ENCODE data around the gene LZTS2.

Gene LZTS2

DNA sequence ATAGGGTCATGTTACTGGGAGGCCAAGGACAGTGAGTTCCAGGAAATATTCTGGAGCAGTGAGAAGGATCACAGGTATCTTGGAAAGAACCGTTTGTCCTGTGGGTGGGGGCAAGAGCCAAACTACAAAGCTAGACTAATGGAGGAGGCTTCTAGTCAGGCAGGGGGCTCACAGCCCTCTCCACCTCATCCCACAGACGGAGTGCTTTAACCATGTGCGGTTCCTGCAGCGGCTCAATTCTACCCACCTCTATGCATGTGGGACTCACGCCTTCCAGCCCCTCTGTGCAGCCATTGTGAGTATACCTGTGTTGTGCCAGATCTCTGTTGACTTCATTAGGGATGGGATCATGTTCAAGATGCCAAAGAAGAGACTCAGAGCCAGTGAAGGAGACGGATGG lies 22.2 kb upstream of the LZTS2 start (continued):
- TF ChIP-seq ZNF354C (tag by site-specific recombination; IDR thresholded peaks at IDR 0.05; ENCODE audit: borderline replicate concordance, low read depth) (no peak), ZNF221 (tag by site-specific recombination; IDR thresholded peaks at IDR 0.05; ENCODE audit: borderline replicate concordance) (no peak)

DNA sequence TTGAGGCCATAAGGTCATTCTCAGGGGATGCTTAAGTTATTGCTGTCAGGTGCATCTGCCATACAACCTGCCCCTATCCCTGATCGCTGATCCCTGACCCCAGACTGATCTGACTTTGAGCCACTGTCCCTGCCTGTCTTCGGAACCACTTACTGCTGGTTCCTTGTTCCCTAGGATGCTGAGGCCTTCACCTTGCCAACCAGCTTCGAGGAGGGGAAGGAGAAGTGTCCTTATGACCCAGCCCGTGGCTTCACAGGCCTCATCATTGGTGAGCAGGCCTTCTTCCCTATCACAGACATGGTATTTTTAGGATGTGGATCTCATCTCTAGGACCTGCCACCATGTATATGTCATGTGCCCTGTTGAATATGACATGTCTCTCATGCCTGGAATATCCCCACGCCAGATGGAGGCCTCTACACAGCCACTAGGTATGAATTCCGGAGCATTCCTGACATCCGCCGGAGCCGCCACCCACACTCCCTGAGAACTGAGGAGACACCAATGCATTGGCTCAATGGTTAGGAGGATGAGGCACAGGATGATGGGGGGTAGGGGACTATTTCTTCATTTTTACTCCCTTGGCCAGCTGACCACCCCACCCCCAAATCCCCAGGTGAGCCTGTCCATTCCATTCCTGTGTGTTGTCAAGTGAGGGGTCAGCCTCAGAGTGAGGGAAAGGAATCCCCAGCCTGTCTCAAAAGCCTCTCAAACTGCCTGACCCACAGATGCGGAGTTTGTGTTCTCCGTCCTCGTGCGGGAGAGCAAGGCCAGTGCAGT lies 21.3 kb upstream of the LZTS2 start:
- H3K36me3 ChIP-seq (ENCODE audit: control insufficient read depth in 2 of 2, insufficient read depth in 1 of 2, low read length in 2 of 2): peaks cover 8 to 55% of the 10 kb centered on the region in 2 experiments
- H3K4me1 ChIP-seq (ENCODE audit: control insufficient read depth, insufficient read depth, low read length): no peaks in the 10 kb centered on the region
- ChIA-PET CTCF (interaction anchor here (0.6 kb wide), 1 partner anchor 34 kb away, joined by 3 read pairs; no protein-coding TSS in a partner anchor), POLR2A (no interaction called here)
- no peak overlapping the region for H3K27ac ChIP-seq (ENCODE audit: extremely low read depth, low read depth, low read length)
- no peak overlapping the region for H3K4me3 ChIP-seq (ENCODE audit: low read depth, low read length)
- H3K9me3 ChIP-seq (ENCODE audit: control insufficient read depth, insufficient read depth, low read depth, low read length): no peaks in the 10 kb centered on the region
- TF ChIP-seq TRIM28 (IDR thresholded peaks at IDR 0.05; ENCODE audit: borderline replicate concordance, low read length): no peak
- TF ChIP-seq, protein P1, sequence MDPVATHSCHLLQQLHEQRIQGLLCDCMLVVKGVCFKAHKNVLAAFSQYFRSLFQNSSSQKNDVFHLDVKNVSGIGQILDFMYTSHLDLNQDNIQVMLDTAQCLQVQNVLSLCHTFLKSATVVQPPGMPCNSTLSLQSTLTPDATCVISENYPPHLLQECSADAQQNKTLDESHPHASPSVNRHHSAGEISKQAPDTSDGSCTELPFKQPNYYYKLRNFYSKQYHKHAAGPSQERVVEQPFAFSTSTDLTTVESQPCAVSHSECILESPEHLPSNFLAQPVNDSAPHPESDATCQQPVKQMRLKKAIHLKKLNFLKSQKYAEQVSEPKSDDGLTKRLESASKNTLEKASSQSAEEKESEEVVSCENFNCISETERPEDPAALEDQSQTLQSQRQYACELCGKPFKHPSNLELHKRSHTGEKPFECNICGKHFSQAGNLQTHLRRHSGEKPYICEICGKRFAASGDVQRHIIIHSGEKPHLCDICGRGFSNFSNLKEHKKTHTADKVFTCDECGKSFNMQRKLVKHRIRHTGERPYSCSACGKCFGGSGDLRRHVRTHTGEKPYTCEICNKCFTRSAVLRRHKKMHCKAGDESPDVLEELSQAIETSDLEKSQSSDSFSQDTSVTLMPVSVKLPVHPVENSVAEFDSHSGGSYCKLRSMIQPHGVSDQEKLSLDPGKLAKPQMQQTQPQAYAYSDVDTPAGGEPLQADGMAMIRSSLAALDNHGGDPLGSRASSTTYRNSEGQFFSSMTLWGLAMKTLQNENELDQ (tag by site-specific recombination; IDR thresholded peaks at IDR 0.05; ENCODE audit: low read depth): no peak
- no peak for TF ChIP-seq ZNF707 (tag by site-specific recombination; IDR thresholded peaks at IDR 0.05)
- TF ChIP-seq ZNF561 (tag by site-specific recombination; IDR thresholded peaks at IDR 0.05; ENCODE audit: borderline replicate concordance): no peak
- TF ChIP-seq, protein P2, sequence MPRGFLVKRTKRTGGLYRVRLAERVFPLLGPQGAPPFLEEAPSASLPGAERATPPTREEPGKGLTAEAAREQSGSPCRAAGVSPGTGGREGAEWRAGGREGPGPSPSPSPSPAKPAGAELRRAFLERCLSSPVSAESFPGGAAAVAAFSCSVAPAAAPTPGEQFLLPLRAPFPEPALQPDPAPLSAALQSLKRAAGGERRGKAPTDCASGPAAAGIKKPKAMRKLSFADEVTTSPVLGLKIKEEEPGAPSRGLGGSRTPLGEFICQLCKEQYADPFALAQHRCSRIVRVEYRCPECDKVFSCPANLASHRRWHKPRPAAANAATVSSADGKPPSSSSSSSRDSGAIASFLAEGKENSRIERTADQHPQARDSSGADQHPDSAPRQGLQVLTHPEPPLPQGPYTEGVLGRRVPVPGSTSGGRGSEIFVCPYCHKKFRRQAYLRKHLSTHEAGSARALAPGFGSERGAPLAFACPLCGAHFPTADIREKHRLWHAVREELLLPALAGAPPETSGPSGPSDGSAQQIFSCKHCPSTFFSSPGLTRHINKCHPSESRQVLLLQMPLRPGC (tag by site-specific recombination; IDR thresholded peaks at IDR 0.05): no peak
- no peak for TF ChIP-seq ZFP69B (tag by site-specific recombination; IDR thresholded peaks at IDR 0.05)
- TF ChIP-seq ZFP37 (tag by site-specific recombination; IDR thresholded peaks at IDR 0.05): no peak

DNA sequence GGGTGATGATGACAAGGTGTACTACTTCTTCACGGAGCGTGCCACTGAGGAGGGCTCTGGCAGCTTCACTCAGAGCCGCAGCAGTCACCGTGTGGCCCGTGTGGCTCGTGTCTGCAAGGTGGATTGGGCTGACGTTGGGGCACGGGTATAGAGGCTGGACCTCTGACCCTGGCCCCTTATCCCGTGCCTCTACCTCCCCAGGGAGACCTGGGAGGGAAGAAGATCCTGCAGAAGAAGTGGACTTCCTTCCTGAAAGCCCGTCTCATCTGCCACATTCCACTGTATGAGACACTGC lies 20.8 kb upstream of the LZTS2 start:
- Histone ChIP-seq H3K27ac (ENCODE audit: extremely low read depth, low read depth, low read length) (no peak overlapping the region), H3K4me3 (ENCODE audit: low read depth, low read length) (no peak overlapping the region), H3K36me3 (ENCODE audit: control insufficient read depth in 2 of 2, insufficient read depth in 1 of 2, low read length in 2 of 2) (peaks cover 8 to 58% of the 10 kb centered on the region in 2 experiments), H3K9me3 (ENCODE audit: control insufficient read depth, insufficient read depth, low read depth, low read length) (no peaks in the 10 kb centered on the region), H3K4me1 (ENCODE audit: control insufficient read depth, insufficient read depth, low read length) (no peaks in the 10 kb centered on the region)
- POLR2A ChIA-PET: no interaction called here
- CTCF ChIA-PET: interaction anchor here (0.6 kb wide), 1 partner anchor 33 kb away, joined by 3 read pairs; no protein-coding TSS in a partner anchor
- no peak for TF ChIP-seq SP3 (tag by site-specific recombination; IDR thresholded peaks at IDR 0.05)
- no peak for TF ChIP-seq ZNF324 (tag by site-specific recombination; IDR thresholded peaks at IDR 0.05)
- no peak for TF ChIP-seq KLF16 (tag by site-specific recombination; IDR thresholded peaks at IDR 0.05)
- TF ChIP-seq ZNF302 (tag by site-specific recombination; IDR thresholded peaks at IDR 0.05; ENCODE audit: low read depth): no peak
- TF ChIP-seq, protein P1 (tag by site-specific recombination; IDR thresholded peaks at IDR 0.05; ENCODE audit: low read depth): no peak
- TF ChIP-seq, protein P3, sequence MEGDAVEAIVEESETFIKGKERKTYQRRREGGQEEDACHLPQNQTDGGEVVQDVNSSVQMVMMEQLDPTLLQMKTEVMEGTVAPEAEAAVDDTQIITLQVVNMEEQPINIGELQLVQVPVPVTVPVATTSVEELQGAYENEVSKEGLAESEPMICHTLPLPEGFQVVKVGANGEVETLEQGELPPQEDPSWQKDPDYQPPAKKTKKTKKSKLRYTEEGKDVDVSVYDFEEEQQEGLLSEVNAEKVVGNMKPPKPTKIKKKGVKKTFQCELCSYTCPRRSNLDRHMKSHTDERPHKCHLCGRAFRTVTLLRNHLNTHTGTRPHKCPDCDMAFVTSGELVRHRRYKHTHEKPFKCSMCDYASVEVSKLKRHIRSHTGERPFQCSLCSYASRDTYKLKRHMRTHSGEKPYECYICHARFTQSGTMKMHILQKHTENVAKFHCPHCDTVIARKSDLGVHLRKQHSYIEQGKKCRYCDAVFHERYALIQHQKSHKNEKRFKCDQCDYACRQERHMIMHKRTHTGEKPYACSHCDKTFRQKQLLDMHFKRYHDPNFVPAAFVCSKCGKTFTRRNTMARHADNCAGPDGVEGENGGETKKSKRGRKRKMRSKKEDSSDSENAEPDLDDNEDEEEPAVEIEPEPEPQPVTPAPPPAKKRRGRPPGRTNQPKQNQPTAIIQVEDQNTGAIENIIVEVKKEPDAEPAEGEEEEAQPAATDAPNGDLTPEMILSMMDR (tag by site-specific recombination; IDR thresholded peaks at IDR 0.05): no peak
- no peak for TF ChIP-seq ZNF214 (tag by site-specific recombination; IDR thresholded peaks at IDR 0.05; ENCODE audit: borderline replicate concordance)
- no peak for TF ChIP-seq ZNF202 (tag by site-specific recombination; IDR thresholded peaks at IDR 0.05; ENCODE audit: borderline replicate concordance)
- no peak for TF ChIP-seq ZNF423 (tag by site-specific recombination; IDR thresholded peaks at IDR 0.05)
- no peak for TF ChIP-seq ZFP3 (tag by site-specific recombination; IDR thresholded peaks at IDR 0.05; ENCODE audit: low read depth)
- no peak for TF ChIP-seq ZNF157 (tag by site-specific recombination; IDR thresholded peaks at IDR 0.05)
- TF ChIP-seq, protein P4, sequence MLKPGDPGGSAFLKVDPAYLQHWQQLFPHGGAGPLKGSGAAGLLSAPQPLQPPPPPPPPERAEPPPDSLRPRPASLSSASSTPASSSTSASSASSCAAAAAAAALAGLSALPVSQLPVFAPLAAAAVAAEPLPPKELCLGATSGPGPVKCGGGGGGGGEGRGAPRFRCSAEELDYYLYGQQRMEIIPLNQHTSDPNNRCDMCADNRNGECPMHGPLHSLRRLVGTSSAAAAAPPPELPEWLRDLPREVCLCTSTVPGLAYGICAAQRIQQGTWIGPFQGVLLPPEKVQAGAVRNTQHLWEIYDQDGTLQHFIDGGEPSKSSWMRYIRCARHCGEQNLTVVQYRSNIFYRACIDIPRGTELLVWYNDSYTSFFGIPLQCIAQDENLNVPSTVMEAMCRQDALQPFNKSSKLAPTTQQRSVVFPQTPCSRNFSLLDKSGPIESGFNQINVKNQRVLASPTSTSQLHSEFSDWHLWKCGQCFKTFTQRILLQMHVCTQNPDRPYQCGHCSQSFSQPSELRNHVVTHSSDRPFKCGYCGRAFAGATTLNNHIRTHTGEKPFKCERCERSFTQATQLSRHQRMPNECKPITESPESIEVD (tag by site-specific recombination; IDR thresholded peaks at IDR 0.05): no peak
- no peak for TF ChIP-seq TCF7L2 (IDR thresholded peaks at IDR 0.05; ENCODE audit: borderline replicate concordance, low read depth, low read length)
- no peak for TF ChIP-seq GLI2 (tag by site-specific recombination; IDR thresholded peaks at IDR 0.05; ENCODE audit: borderline replicate concordance, low read depth)
- no peak for TF ChIP-seq ZNF521 (tag by site-specific recombination; IDR thresholded peaks at IDR 0.05)
